Adrenal gland (tissue), 12 donors: ENCODE results near the gene CPED1. TPM values are rescaled to one million over a fixed set of nuclear protein-coding genes. Genes with fewer than 3 reads are reported as not detected.
A peak's percentile ranks its signal among the peaks of the same experiment; 100 is the strongest.
"Not testable (repeated sequence)": the region's sequence is repeated elsewhere in the genome, so short reads cannot be mapped to it uniquely, and the experiment has no call there.

ENCODE experiments used
- DNase-seq, 7 donors: peaks; one replicate each; pipeline ENCODE4 v3.0.0-alpha.2; 2019 to 2020
- H3K27ac ChIP-seq, 5 donors: fragments of 200-600 bp; sonication (generic) in 4 of 5; 1 replicate in 3 of 5; 2 replicates in 2 of 5; pipeline versions ENCODE4 v1.5.1 to v1.8.0; 2016 to 2020; ENCODE audit warnings: mild to moderate bottlenecking in 1 of 5
- H3K27me3 ChIP-seq: fragments of 200-600 bp; 2 replicates; pipeline ENCODE4 v1.8.0; 2021
- H3K36me3 ChIP-seq, 2 donors: fragments of 200-600 bp; replicated peaks in 1 of 2; 1 replicate in 1 of 2; 2 replicates in 1 of 2; pipeline versions ENCODE4 v1.5.1 to v1.8.0; 2018 to 2022
- H3K4me1 ChIP-seq, 2 donors: fragments of 200-600 bp; replicated peaks in 1 of 2; 1 replicate in 1 of 2; 2 replicates in 1 of 2; pipeline versions ENCODE4 v1.5.1 to v1.8.0; 2018 to 2021
- H3K4me3 ChIP-seq, 4 donors: fragments of 200-600 bp; sonication (generic) in 3 of 4; one replicate each; pipeline ENCODE4 v1.5.1; 2016 to 2018
- H3K9me3 ChIP-seq, 3 donors: fragments of 200-600 bp; sonication (generic) in 1 of 3; replicated peaks in 1 of 3; 1 replicate in 2 of 3; 2 replicates in 1 of 3; pipeline versions ENCODE4 v1.5.1 to v1.8.0; 2016 to 2021
- POLR2A ChIP-seq, 2 donors: fragments of 450-650 bp; IDR thresholded peaks; one replicate each; pipeline ENCODE4 v1.6.1; 2017; ENCODE audit warnings: antibody characterized with exemption in 2 of 2, mild to moderate bottlenecking in 2 of 2, moderate library complexity in 1 of 2
- WGBS, 4 donors: extraction: QIAGEN DNeasy Blood & Tissue Kit in 2 of 4; methylation state at CpG; one replicate each; pipeline versions ENCODE4 v1.1.5 to v1.1.7; 2013 to 2017; 5-methylcytosine and 5-hydroxymethylcytosine counted together
- intact Hi-C, 2 donors: fragments of 100-400 bp; cut with DNase I; formaldehyde crosslinking; loops; one replicate each; pipeline versions ENCODE4 v1.14.1 to v1.15.0; 2022 to 2023
- polyA plus RNA-seq, 3 donors: library from polyadenylated mRNA; stranded (reverse); fragments of 200-250 nt in 2 of 3; fragments of 350-450 nt in 1 of 3; fragmentation: Illumina TruSeq in 1 of 3; extraction: RNeasy Lipid Tissue Mini Kit (QIAGEN cat#74804) in 1 of 3; gene quantifications; one replicate each; pipeline ENCODE4 v1.2.3, GENCODE V29; 2013 to 2014
- total RNA-seq, 9 donors: library from RNA; depleted of rRNA in 4 of 9; stranded (reverse); fragments of >200 nt in 4 of 9; fragments of 120-200 nt in 1 of 9; fragmentation: NEBNext Ultra II Directional in 1 of 9; extraction: Animal tissue kit (Norgen Biotek cat#: 25700) in 1 of 9; gene quantifications; one replicate each; pipeline versions ENCODE4 v1.1.0 to v1.2.4, GENCODE V29; 2013 to 2023
- TF ChIP-seq, protein P1 (sequence below), 6 experiments: fragments of 450-650 bp in 4 of 6; fragments of 200-600 bp in 2 of 6; sonication (generic) in 1 of 6; IDR thresholded peaks; 1 replicate in 5 of 6; 2 replicates in 1 of 6; pipeline versions ENCODE4 v1.5.1 to v1.8.0; 2016 to 2021; ENCODE audit warnings: antibody characterized with exemption in 6 of 6, mild to moderate bottlenecking in 2 of 6, moderate library complexity in 1 of 6
- donor health status: healthy with polysubstance abuse.
- donor health status: Bipolar disorder and iron deficiency.
- donor health status: DM: yes; HTN: yes; CAD: no.
- donor health status: DM: no; HTN: no; CAD: no.
- donor health status: DM: no; HTN: no; CAD: no.
- donor health status: DM: yes; HTN: yes; CAD: no.

Gene CPED1
- total and polyA plus RNA-seq, 12 donors, result 5.2 to 72.2 (median 40.7) TPM

DNA sequence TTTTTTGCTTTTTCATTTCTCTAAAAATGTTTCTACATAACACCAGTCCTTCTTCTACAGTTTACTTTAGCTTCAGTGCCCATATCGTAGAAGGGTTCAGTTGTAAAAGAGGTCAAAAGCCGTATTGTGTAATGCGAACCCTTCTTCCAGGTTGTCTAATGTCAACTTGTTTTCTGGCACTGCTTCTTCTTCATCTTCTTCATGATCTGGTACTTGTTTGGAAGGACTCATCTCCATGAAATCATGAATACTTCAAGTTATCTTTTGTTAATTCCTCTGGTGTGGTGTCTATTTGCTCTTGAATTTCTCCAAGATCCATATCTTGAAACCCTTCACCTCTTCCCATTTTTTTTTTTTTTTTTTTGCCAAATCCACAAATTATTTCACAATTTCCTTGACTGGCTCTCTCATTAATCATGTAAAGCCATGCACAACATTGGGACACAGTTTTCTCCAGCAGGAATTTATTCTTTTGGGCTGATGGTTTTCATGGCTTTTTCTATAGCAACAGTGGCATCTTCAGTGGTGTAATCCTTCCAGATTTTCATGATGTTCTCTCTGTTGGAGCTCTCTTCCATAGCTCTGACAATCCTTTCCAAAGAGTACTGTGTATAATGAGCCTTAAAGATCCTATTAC lies 85.1 kb downstream of the CPED1 start:
- 63 to 98% (median 74%) methylated on average over 3 of the region's 3 CpGs for WGBS, 4 donors
- H3K4me3 ChIP-seq, result no peak overlapping the region
- no peaks in the 10 kb centered on the region for H3K9me3 ChIP-seq
- no peaks in the 10 kb centered on the region for H3K36me3 ChIP-seq
- H3K27me3 ChIP-seq, result no peaks in the 10 kb centered on the region
- TF ChIP-seq POLR2A (IDR thresholded peaks at IDR 0.05), result no peak
- TF ChIP-seq, protein P1, sequence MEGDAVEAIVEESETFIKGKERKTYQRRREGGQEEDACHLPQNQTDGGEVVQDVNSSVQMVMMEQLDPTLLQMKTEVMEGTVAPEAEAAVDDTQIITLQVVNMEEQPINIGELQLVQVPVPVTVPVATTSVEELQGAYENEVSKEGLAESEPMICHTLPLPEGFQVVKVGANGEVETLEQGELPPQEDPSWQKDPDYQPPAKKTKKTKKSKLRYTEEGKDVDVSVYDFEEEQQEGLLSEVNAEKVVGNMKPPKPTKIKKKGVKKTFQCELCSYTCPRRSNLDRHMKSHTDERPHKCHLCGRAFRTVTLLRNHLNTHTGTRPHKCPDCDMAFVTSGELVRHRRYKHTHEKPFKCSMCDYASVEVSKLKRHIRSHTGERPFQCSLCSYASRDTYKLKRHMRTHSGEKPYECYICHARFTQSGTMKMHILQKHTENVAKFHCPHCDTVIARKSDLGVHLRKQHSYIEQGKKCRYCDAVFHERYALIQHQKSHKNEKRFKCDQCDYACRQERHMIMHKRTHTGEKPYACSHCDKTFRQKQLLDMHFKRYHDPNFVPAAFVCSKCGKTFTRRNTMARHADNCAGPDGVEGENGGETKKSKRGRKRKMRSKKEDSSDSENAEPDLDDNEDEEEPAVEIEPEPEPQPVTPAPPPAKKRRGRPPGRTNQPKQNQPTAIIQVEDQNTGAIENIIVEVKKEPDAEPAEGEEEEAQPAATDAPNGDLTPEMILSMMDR (IDR thresholded peaks at IDR 0.05), result no peak
- peak overlapping the region in 1 of 5 donors; percentile 9 for H3K27ac ChIP-seq
- H3K4me1 ChIP-seq, result peaks cover 14 to 23% of the 10 kb centered on the region in 2 donors
- intact Hi-C loops, result no loop called here
- no peak for DNase-seq

DNA sequence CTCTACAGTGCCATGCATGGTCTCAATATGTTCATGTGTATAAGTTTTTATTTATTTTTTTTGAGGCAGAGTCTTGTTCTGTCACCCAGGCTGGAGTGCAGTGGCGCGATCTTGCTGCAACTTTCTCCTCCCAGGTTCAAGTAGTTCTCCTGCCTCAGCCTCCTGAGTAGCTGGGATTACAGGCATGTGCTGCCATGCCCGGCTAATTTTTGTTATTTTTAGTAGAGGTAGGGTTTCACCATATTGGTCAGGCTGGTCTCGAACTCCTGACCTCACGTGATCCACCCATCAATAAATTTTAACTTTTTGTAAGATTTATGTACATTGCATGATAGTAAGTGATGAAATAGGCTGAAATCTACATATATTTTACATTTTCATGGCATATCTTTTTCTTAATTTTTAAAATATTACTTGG lies 86.9 kb downstream of the CPED1 start:
- DNase-seq, H3K27ac ChIP-seq, H3K9me3 ChIP-seq, intact Hi-C loops, H3K27me3 ChIP-seq, H3K4me3 ChIP-seq, H3K4me1 ChIP-seq, H3K36me3 ChIP-seq: not testable (repeated sequence)
- WGBS, 4 donors, result 94 to 99% (median 97%) methylated on average over 5 of the region's 5 CpGs

DNA sequence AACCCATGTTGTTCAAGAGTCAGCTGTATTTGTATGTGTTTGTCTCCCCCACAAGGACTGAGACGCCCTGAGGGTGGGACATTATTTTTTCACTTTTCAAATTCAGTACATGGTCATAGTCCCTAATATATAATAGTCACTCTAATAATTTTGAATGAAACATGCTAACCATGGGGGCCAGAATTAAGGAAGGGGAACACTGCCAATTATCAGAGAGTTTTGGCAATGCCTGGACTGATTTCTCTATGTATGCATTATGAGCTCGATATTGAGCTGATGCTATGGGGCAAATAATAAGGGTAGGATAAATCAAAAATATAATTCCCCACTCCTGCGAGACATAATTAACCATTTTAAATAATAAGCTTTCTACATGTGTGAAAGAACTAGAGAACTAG lies 87.4 kb downstream of the CPED1 start:
- H3K9me3 ChIP-seq, result no peaks in the 10 kb centered on the region
- 90 to 96% (median 94%) methylated on average over 3 of the region's 3 CpGs for WGBS, 4 donors
- intact Hi-C loops, result no loop called here
- no peak for DNase-seq
- no peaks in the 10 kb centered on the region for H3K27me3 ChIP-seq
- no peak overlapping the region for H3K4me3 ChIP-seq
- TF ChIP-seq, protein P1 (IDR thresholded peaks at IDR 0.05), result no peak
- no peak for TF ChIP-seq POLR2A (IDR thresholded peaks at IDR 0.05)
- no peaks in the 10 kb centered on the region for H3K36me3 ChIP-seq
- H3K4me1 ChIP-seq, result peaks cover 3 to 4% of the 10 kb centered on the region in 2 donors
- H3K27ac ChIP-seq, result no peak overlapping the region

DNA sequence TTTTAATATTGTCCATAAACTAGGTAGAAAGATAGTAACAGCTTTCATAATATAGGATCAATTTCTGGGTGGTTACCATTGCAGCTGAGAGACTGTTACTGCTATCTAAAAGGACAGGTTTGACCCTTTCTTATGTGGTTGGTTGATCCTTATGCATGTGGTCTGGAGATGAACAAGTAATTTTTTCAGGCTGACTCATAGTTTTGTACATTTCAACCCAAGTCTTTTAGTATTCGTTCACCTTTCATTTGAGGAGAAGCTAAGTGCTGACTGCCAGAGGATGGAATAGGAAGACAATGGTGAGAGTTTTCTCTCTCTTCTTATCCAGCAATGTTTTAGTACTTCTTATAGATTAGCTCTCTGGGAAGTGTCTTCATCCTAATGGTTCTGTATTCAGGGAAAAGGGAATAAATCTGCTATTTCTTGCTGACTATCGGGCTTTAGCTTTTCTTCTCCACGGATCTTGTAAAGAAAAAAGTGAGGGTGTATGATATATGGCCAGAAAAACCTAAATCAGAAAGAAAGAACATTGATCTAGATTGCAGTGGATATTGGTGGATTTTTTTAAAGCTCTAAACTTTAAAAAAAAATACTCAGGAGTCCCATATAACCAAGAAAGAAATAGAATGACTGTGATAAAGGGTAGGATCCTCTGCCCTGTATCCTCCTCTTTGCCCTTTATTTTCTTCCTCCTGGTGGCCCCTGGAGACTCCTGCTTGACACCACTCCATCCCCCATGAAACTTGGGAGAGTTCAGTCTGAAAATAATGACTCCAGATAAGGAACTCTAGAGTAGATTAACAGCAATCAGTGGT lies 88.0 kb downstream of the CPED1 start:
- Histone ChIP-seq H3K4me1 (peaks cover 3% of the 10 kb centered on the region in 2 donors), H3K36me3 (no peaks in the 10 kb centered on the region), H3K9me3 (no peaks in the 10 kb centered on the region), H3K4me3 (no peak overlapping the region), H3K27me3 (no peaks in the 10 kb centered on the region), H3K27ac (no peak overlapping the region)
- intact Hi-C loops, result no loop called here
- 70 to 75% (median 73%) methylated on average over 3 of the region's 3 CpGs for WGBS, 4 donors
- no peak for DNase-seq
- TF ChIP-seq, protein P1 (IDR thresholded peaks at IDR 0.05), result no peak
- TF ChIP-seq POLR2A (IDR thresholded peaks at IDR 0.05), result no peak
